Activated T-cell treated with anti-CD3 and anti-CD28 coated beads, Interleukin-2, amount 50 U/mL, for 24 hours (primary cell): ENCODE data around the gene NUDT1.

Experiments
- DNase-seq: peaks from one replicate; pipeline ENCODE4 v3.0.0-alpha.2; 2020
- H3K27ac Mint-ChIP-seq: 2 replicates; pipeline ENCODE4 v1.8.0; 2020; ENCODE audit warnings: mild to moderate bottlenecking, mixed read lengths
- H3K27me3 Mint-ChIP-seq: 2 replicates; pipeline ENCODE4 v1.8.0; 2020; ENCODE audit warnings: mixed read lengths
- H3K36me3 Mint-ChIP-seq: 2 replicates; pipeline ENCODE4 v1.8.0; 2020; ENCODE audit warnings: low read depth, mixed read lengths
- H3K4me1 Mint-ChIP-seq: 2 replicates; pipeline ENCODE4 v1.8.0; 2020; ENCODE audit warnings: low read depth, mixed read lengths
- H3K4me3 Mint-ChIP-seq: 2 replicates; pipeline ENCODE4 v1.8.0; 2020; ENCODE audit warnings: mild to moderate bottlenecking, moderate library complexity, mixed read lengths
- H3K9me3 Mint-ChIP-seq: 2 replicates; pipeline ENCODE4 v1.8.0; 2020; ENCODE audit warnings: mixed read lengths

NUDT1 gene

GRCh38 chr7:2244404-2244995, 2.5 kb downstream of the NUDT1 start:
- Mint-ChIP-seq H3K4me1 (peaks cover 33% of the 10 kb centered on the region), H3K4me3 (no peak overlapping the region), H3K9me3 (no peaks in the 10 kb centered on the region), H3K27ac (peak overlapping the region; percentile 12), H3K36me3 (peaks cover 65% of the 10 kb centered on the region), H3K27me3 (no peaks in the 10 kb centered on the region)
- DNase-seq, result no peak

DNA sequence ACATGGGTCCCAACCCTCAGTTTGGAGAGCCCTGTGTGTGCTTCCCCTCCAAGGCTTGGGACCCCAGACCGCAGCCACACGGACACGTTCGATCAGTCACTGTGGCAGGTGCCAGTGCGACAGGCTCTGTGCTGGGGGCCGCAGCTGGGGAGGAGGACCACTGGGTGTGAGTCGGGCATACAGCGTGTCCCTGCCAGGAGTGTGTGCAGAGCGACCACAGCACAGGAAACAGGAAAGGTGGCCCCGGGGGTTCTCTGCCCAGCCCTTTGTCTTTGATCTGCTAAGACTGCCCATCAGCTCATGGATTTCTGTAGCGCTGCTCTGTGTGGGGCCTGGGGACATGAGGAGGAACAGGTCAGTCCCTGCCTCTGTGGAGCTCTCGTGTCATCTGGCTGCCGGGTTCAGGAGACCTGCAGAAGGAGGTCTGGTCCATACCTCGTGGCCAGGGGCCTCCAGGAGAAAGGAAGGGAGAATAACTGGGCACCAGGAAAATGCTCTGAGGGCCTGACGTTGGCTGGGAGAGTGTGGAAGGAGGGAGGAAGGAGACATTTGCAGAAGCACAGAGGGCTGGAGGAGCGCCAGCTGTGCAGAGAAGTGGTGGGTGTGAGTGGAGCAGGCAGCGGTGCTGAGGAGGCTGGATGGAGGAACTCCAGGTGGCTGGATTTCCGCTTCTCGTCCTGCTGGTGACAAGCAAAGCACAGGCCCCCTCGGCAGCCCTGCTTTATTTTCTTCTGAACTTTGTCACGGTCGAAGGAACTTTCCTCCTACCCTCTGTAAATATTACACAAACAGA, 4.1 kb downstream of the NUDT1 start:
- H3K27ac Mint-ChIP-seq, result no peak overlapping the region
- H3K4me3 Mint-ChIP-seq, result no peak overlapping the region
- peaks cover 65% of the 10 kb centered on the region for H3K36me3 Mint-ChIP-seq
- no peak for DNase-seq
- H3K9me3 Mint-ChIP-seq, result no peaks in the 10 kb centered on the region
- H3K4me1 Mint-ChIP-seq, result peaks cover 27% of the 10 kb centered on the region
- H3K27me3 Mint-ChIP-seq, result no peaks in the 10 kb centered on the region

- Mint-ChIP-seq H3K4me1 (peaks cover 27% of the 10 kb centered on the region), H3K4me3 (no peak overlapping the region), H3K27me3 (no peaks in the 10 kb centered on the region), H3K9me3 (no peaks in the 10 kb centered on the region), H3K36me3 (peaks cover 63% of the 10 kb centered on the region), H3K27ac (no peak overlapping the region)
- peak; percentile 46 for DNase-seq
Observed at GRCh38 chr7:2247141-2247995, 5.3 kb downstream of the NUDT1 start.

- H3K27me3 Mint-ChIP-seq, result no peaks in the 10 kb centered on the region
- DNase-seq, result no peak
- peak overlapping the region; percentile 76 for H3K27ac Mint-ChIP-seq
- H3K4me3 Mint-ChIP-seq, result peak overlapping the region; percentile 36
- peaks cover 21% of the 10 kb centered on the region for H3K4me1 Mint-ChIP-seq
- no peaks in the 10 kb centered on the region for H3K9me3 Mint-ChIP-seq
- H3K36me3 Mint-ChIP-seq, result peaks cover 61% of the 10 kb centered on the region
Observed at GRCh38 chr7:2248984-2249694, 7.1 kb downstream of the NUDT1 start.

DNA sequence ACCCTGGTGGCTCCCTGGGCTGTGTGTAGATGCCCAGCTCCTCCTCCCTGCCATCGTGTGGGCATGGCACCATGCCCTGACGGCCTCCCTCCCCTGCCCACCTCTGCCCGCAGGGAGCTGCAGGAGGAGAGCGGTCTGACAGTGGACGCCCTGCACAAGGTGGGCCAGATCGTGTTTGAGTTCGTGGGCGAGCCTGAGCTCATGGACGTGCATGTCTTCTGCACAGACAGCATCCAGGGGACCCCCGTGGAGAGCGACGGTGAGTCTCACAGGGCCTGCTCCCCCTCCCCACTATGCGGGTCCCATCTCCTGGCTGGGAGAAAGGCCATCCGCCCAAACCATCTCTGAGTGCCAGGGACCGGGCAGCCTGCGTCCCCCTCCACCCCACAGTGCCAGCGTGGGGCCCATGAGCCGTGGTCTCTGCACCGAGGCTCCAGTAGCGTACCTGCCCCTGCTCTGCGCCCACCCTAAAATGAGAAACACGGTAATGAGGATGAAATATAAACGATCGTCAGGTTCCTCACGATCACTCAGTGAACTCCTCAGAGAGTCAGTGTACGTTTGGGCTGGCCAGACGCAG, 7.8 kb downstream of the NUDT1 start:
- H3K4me1 Mint-ChIP-seq, result peaks cover 21% of the 10 kb centered on the region
- H3K27ac Mint-ChIP-seq, result peak overlapping the region; percentile 76
- H3K4me3 Mint-ChIP-seq, result no peak overlapping the region
- no peaks in the 10 kb centered on the region for H3K9me3 Mint-ChIP-seq
- no peak for DNase-seq
- H3K36me3 Mint-ChIP-seq, result peaks cover 60% of the 10 kb centered on the region
- no peaks in the 10 kb centered on the region for H3K27me3 Mint-ChIP-seq

DNA sequence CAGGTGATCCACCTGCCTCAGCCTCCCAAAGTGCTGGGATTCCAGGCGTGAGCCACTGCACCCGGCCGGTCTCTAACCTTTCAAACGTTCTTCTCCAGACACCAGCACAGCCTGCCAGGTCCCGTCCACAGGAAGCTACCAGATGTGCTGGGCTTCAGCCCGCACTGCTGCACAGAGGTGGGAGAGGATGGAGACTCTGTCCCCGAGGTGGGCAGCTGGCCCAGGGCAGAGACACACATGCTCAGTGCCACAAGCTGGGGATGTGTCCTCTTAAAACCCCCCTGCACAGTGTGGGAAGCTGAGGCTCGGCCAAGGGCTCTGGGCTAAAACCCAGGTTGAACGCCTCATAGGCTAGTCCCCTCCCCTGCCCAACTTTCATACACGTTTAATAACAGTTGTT, 9.4 kb downstream of the NUDT1 start:
- H3K9me3 Mint-ChIP-seq, result no peaks in the 10 kb centered on the region
- no peak overlapping the region for H3K4me3 Mint-ChIP-seq
- H3K4me1 Mint-ChIP-seq, result peaks cover 25% of the 10 kb centered on the region
- no peak overlapping the region for H3K27ac Mint-ChIP-seq
- H3K27me3 Mint-ChIP-seq, result no peaks in the 10 kb centered on the region
- no peak for DNase-seq
- peaks cover 56% of the 10 kb centered on the region for H3K36me3 Mint-ChIP-seq

DNA sequence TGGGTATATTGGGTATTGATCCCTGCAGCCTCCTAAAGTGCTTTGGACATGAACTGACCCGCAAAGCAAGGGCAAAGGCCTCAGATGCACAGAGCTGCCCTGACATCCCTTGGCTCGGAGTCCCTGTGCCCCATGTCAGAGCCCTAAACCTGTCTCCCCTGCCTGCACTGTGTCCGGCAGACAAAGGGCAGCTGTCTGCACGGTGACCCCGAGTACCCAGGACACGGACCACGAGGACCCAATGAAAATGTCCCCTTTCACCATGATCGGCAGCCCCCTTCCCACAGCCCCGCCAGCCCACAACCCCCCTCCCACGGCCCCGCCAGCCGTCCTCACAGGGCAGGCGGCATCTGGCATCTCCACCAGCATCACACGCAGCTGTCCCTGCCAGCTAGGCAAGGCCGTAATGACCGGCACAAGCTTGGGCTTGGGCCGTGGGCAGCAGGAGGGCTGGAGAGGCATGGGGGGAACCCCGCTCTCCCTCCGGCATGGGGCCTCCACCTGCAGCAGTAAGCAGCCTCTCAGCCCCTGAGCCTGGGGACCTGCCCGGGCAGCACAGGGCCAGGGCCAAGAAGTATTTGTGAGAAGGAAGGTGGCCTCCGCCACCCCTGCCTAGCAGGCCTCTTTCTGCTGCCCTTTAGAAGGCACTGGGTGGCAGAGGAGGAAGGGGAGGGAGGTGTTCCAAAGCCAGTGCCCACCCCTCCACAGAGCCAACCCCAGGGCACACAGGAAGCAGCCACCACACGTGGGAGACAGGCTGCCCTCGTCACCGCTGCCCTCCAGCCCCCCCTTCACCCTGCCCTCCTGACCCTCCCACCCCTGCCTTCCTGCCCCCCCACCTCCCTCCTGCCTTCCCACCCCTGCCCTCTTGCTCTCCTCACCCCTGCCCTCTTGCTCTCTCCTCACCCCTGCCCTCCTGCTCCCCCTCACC, 10.1 kb downstream of the NUDT1 start:
- Mint-ChIP-seq H3K4me1 (peaks cover 25% of the 10 kb centered on the region), H3K4me3 (no peak overlapping the region), H3K27ac (no peak overlapping the region), H3K36me3 (peaks cover 60% of the 10 kb centered on the region), H3K27me3 (no peaks in the 10 kb centered on the region), H3K9me3 (no peaks in the 10 kb centered on the region)
- DNase-seq, result no peak

GRCh38 chr7:2253021-2253420, 11.0 kb downstream of the NUDT1 start:
- Mint-ChIP-seq H3K9me3 (no peaks in the 10 kb centered on the region), H3K4me1 (peaks cover 22% of the 10 kb centered on the region), H3K27ac (no peak overlapping the region), H3K4me3 (no peak overlapping the region), H3K27me3 (no peaks in the 10 kb centered on the region), H3K36me3 (peaks cover 57% of the 10 kb centered on the region)
- DNase-seq, result no peak

GRCh38 chr7:2253525-2254244, 11.7 kb downstream of the NUDT1 start:
- Mint-ChIP-seq H3K36me3 (peaks cover 56% of the 10 kb centered on the region), H3K4me1 (peaks cover 18% of the 10 kb centered on the region), H3K4me3 (no peak overlapping the region), H3K27ac (no peak overlapping the region), H3K27me3 (no peaks in the 10 kb centered on the region), H3K9me3 (no peaks in the 10 kb centered on the region)
- DNase-seq, result no peak

DNA sequence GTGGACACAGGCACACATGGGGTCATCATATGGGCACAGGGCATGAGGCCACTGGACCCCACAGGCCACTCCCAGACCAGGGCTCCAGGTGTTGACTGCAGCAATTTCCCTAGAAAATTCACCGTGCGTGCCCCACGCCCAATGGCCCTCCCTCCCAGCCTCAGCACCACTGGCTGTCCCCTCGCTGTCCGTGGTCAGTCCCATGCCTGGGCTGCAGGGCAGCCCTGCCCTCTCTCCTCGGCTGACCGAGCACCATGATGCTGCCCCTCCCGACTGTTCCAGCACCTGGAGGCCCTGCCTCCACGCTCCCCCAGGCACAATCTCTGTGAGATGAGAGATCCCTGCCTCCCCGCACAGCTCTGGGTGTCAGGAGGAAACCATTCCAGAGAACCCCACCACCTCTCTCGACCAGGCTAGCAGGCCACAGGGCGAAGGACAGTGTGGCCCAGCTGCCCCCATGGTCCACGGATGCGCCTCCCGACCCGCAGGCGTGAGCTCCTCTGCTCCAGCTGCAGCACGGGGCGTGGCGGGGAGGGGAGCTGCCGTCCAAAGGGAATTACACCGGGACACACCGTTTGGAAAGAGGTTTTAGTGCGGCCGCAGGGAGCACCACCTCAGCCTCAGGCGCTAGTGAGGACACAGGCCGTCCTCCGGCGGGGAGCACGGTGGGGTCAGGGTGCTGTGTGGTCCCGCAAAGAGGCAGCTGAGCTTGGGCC, 12.6 kb downstream of the NUDT1 start:
- no peaks in the 10 kb centered on the region for H3K9me3 Mint-ChIP-seq
- no peaks in the 10 kb centered on the region for H3K27me3 Mint-ChIP-seq
- DNase-seq, result no peak
- H3K36me3 Mint-ChIP-seq, result peaks cover 51% of the 10 kb centered on the region
- no peak overlapping the region for H3K27ac Mint-ChIP-seq
- no peak overlapping the region for H3K4me3 Mint-ChIP-seq
- H3K4me1 Mint-ChIP-seq, result peaks cover 9% of the 10 kb centered on the region

DNA sequence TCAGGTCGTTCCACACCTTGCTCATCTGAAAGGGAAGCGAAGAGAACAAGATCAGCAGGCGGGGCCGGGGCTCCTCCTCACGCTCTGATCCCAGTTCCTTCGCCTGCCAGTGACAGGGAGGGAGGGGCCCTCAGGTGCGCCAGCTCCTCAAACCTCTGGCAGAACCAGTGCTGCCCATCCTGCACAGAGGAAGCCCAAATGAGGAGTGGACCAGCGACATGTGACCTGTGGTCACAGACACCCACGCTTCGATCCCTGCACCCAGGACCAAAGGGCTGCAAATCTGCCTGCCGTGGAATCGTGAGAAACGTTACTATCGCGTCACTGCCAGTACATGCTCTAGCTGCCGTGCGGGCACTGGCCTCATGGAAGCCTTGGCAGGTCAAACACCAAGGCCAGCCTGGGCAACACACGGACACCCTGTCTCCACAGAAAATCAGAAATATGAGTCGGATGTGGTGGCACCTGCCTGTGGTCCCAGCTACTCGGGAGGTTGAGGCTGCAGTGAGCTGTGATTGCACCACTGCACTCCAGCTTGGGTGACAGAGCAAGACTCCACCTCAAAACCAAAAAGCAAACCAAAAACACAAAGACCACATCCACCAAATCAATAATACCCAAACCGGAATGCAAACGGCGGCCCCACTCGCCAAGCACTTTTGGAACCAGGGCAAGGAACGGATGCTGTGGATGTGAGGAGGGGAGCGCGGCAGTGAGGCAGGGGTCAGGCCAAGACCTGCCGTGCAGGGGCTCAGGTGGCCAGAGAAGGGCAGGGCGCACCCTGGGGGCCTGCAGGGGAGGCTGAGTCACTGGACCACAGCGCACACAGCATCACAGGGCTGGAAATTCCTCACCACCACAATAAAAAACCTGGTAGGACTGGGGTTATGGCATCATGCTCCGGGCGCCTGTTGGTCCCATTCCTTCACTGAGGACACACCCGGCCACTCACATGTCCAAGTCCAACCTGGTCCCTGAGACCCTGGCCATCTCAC, 13.4 kb downstream of the NUDT1 start:
- Mint-ChIP-seq H3K36me3 (peaks cover 48% of the 10 kb centered on the region), H3K4me3 (no peak overlapping the region), H3K4me1 (peaks cover 7% of the 10 kb centered on the region), H3K27ac (no peak overlapping the region), H3K9me3 (no peaks in the 10 kb centered on the region), H3K27me3 (no peaks in the 10 kb centered on the region)
- no peak for DNase-seq
